Lower lobe of right lung (tissue), 2 donors: ENCODE results near the gene VKORC1L1. TPM values are rescaled to one million over a fixed set of nuclear protein-coding genes. Genes with fewer than 3 reads are reported as not detected.
A peak's percentile ranks its signal among the peaks of the same experiment; 100 is the strongest.

Experiments
- ATAC-seq, 2 donors: fragments of 200-7000 bp; cut with Tn5 transposase; one replicate each; pipeline ENCODE4 v1.9.1; 2020 to 2022; ENCODE audit warnings: mild to moderate bottlenecking in 2 of 2, moderate library complexity in 2 of 2
- DNase-seq: peaks from one replicate; pipeline ENCODE4 v3.0.0-alpha.2; 2020
- H3K27ac ChIP-seq: fragments of 200-600 bp; one replicate; pipeline ENCODE4 v1.8.0; 2022
- H3K27me3 ChIP-seq: fragments of 200-600 bp; one replicate; pipeline ENCODE4 v1.8.0; 2022; ENCODE audit warnings: low read depth
- H3K36me3 ChIP-seq: fragments of 200-600 bp; one replicate; pipeline ENCODE4 v1.8.0; 2022; ENCODE audit warnings: mild to moderate bottlenecking
- H3K4me1 ChIP-seq: fragments of 200-600 bp; one replicate; pipeline ENCODE4 v1.8.0; 2022
- H3K4me3 ChIP-seq: fragments of 200-600 bp; one replicate; pipeline ENCODE4 v1.8.0; 2022; ENCODE audit warnings: mild to moderate bottlenecking
- H3K9me3 ChIP-seq: fragments of 200-600 bp; one replicate; pipeline ENCODE4 v1.8.0; 2022
- CTCF ChIP-seq: fragments of 200-600 bp; IDR thresholded peaks from one replicate; pipeline ENCODE4 v1.8.0; 2022; ENCODE audit warnings: antibody characterized with exemption, mild to moderate bottlenecking
- intact Hi-C: fragments of 100-400 bp; cut with DNase I; formaldehyde crosslinking; loops from one replicate; pipeline ENCODE4 v1.11.0; 2022
- total RNA-seq: library from RNA; stranded (reverse); fragmentation: NEBNext Ultra II Directional; extraction: Animal tissue kit (Norgen Biotek cat#: 25700); gene quantifications from one replicate; pipeline ENCODE4 v1.2.1, GENCODE V29; 2021
- donor health status: DM: no; HTN: yes; CAD: no; lungs with severe emphysema.

The VKORC1L1 gene
- total RNA-seq, 1 donor from 2014 or later: 35.2 TPM

- intact Hi-C loops: no loop called here
- Histone ChIP-seq H3K4me1 (peaks cover 3% of the 10 kb centered on the region), H3K27me3 (no peaks in the 10 kb centered on the region), H3K27ac (no peak overlapping the region), H3K9me3 (no peaks in the 10 kb centered on the region), H3K36me3 (no peaks in the 10 kb centered on the region), H3K4me3 (no peak overlapping the region)
- TF ChIP-seq CTCF: no peak
- peak; percentile 62 to 70 for ATAC-seq
- DNase-seq: no peak
Observed at GRCh38 chr7:65946904-65947303, 74.0 kb downstream of the VKORC1L1 start.

- H3K27ac ChIP-seq: peak overlapping the region; percentile 63
- TF ChIP-seq CTCF: no peak
Observed at GRCh38 chr7:65951837-65952578, 79.1 kb downstream of the VKORC1L1 start.

GRCh38 chr7:65953001-65953720 is 80.3 kb downstream of the VKORC1L1 start:
- DNase-seq: no peak
- no peaks in the 10 kb centered on the region for H3K27me3 ChIP-seq
- ATAC-seq: no peak

More at GRCh38 chr7:65951837-65952578, 79.1 kb downstream of the VKORC1L1 start:
- peak; percentile 55 for DNase-seq
- peaks cover 27% of the 10 kb centered on the region for H3K36me3 ChIP-seq
- ATAC-seq: peak; percentile 39 to 89
- H3K27me3 ChIP-seq: no peaks in the 10 kb centered on the region
- intact Hi-C loops: no loop called here
- H3K4me3 ChIP-seq: no peak overlapping the region
- H3K9me3 ChIP-seq: no peaks in the 10 kb centered on the region
- H3K4me1 ChIP-seq: peaks cover 1% of the 10 kb centered on the region

GRCh38 chr7:65953890-65954450 is 81.1 kb downstream of the VKORC1L1 start:
- H3K27me3 ChIP-seq: no peaks in the 10 kb centered on the region
- no peak for TF ChIP-seq CTCF
- no peak for ATAC-seq
- intact Hi-C loops: no loop called here
- no peak overlapping the region for H3K27ac ChIP-seq
- no peak for DNase-seq
- H3K9me3 ChIP-seq: no peaks in the 10 kb centered on the region
- no peak overlapping the region for H3K4me3 ChIP-seq
- no peaks in the 10 kb centered on the region for H3K4me1 ChIP-seq
- peaks cover 36% of the 10 kb centered on the region for H3K36me3 ChIP-seq

More at GRCh38 chr7:65953001-65953720, 80.3 kb downstream of the VKORC1L1 start:
- no peak for TF ChIP-seq CTCF
- Histone ChIP-seq H3K36me3 (peaks cover 28% of the 10 kb centered on the region), H3K4me3 (no peak overlapping the region), H3K27ac (no peak overlapping the region), H3K9me3 (no peaks in the 10 kb centered on the region), H3K4me1 (no peaks in the 10 kb centered on the region)
- intact Hi-C loops: no loop called here

GRCh38 chr7:65955718-65956117 is 82.8 kb downstream of the VKORC1L1 start:
- DNase-seq: no peak
- Histone ChIP-seq H3K4me1 (no peaks in the 10 kb centered on the region), H3K36me3 (peaks cover 54% of the 10 kb centered on the region), H3K27me3 (no peaks in the 10 kb centered on the region), H3K4me3 (no peak overlapping the region), H3K27ac (no peak overlapping the region), H3K9me3 (no peaks in the 10 kb centered on the region)
- TF ChIP-seq CTCF: no peak
- intact Hi-C loops: no loop called here
- ATAC-seq: no peak
